ENCODE results near the gene PGAP6.
A peak's percentile ranks its signal among the peaks of the same experiment; 100 is the strongest.
"Not testable (repeated sequence)": the region's sequence is repeated elsewhere in the genome, so short reads cannot be mapped to it uniquely, and the experiment has no call there.

The PGAP6 gene

GRCh38 chr16:341095-341973 lies 40.4 kb downstream of the PGAP6 start:
- not testable (repeated sequence) for DNase-seq (ENCODE audit: low read depth, low spot score); H3K4me3 ChIP-seq (ENCODE audit: low read length)

- H3K4me3 ChIP-seq (ENCODE audit: low read length): no peak overlapping the region
- DNase-seq (ENCODE audit: low read depth, low spot score): no peak
Observed at GRCh38 chr16:340370-341091, 41.2 kb downstream of the PGAP6 start.

DNA sequence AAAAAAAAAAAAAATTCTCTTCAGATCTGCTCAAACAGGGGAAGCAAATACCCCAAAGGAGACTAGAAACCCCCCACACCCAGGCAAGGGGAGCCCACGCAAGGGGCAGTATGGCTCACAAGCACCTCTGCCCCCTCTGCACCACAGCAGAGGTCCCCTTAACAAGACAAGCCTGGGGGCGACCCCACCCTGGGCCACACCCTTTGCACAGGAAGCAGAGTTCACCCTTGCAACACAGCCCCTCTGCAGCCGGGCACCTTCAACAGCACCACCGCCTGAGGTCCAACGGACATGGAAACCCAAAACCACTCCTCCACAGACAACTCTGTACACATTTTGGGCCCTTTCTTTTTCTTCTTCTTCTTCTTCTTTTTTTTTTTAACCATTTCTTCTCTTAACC lies 42.1 kb downstream of the PGAP6 start:
- no peak overlapping the region for H3K4me3 ChIP-seq (ENCODE audit: low read length)
- no peak for DNase-seq (ENCODE audit: low read depth, low spot score)

DNA sequence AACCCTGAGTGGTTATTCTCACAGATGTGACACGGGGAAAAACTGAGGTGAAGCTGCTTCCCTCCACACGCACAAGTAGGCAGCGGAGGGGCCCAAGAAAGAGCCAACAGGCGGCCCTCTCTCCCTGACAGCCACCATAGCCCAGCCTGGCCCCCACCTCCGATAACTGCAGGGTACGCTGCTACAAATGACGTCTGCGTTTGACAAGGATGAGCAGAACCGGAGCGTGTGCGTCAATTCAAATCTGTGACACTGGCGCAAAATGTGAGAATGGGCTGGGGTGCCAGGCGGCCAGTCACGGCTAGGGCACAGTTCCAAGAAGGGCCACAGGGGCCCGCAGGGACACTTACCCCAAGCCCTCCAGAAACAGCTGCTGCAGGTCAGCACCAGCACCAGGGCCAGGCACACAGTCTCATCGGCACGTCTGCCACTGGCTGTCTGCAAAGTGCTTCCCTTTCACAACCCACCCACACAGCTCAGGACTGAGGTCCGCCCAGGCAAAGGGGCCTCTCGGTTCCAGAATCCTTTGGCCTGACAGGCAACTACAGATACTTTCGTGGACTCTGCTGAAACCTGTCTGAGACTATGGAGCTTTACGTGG lies 43.7 kb downstream of the PGAP6 start:
- H3K4me3 ChIP-seq (ENCODE audit: low read length): no peak overlapping the region
- DNase-seq (ENCODE audit: low read depth, low spot score): no peak

DNA sequence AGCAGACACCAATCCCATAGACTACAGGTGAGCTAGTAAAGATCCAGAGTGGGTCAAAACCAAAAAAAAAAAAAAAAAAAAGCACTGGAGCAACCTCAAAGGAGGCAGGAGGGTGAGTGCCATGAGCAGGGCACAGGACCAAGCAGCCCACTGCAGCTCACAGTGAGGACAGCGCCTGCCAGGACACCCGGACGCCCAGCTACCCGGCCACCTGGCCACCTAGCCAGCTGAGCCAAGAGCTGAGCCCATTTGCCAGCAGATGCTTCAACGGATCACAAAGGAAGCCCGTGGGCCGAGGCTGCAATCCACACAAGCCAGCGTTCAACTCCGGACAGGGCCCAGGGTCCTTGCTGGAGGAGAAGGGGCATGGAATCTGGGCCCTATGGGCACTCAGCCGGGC lies 44.3 kb downstream of the PGAP6 start:
- H3K4me3 ChIP-seq (ENCODE audit: low read length): no peak overlapping the region
- no peak for DNase-seq (ENCODE audit: low read depth, low spot score)

DNA sequence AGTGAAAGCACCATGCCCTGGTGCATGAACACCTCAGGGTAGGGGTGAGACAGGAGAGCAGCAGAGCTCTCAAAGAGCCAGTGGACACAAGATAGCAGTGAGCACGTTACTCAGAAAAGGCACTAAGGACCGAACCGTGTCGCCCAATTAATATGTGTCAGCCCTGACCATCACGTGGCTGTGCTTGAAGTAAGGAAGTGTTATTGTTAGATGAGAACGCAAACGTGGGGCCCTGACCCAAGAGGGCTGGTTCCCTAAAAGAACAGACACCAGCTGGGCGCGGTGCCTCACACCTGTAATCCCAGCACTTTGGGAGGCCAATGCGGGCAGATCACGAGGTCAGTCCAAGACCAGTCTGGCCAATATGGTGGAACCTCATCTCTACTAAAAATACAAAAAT lies 45.5 kb downstream of the PGAP6 start:
- DNase-seq (ENCODE audit: low read depth, low spot score): no peak
- H3K4me3 ChIP-seq (ENCODE audit: low read length): no peak overlapping the region

DNA sequence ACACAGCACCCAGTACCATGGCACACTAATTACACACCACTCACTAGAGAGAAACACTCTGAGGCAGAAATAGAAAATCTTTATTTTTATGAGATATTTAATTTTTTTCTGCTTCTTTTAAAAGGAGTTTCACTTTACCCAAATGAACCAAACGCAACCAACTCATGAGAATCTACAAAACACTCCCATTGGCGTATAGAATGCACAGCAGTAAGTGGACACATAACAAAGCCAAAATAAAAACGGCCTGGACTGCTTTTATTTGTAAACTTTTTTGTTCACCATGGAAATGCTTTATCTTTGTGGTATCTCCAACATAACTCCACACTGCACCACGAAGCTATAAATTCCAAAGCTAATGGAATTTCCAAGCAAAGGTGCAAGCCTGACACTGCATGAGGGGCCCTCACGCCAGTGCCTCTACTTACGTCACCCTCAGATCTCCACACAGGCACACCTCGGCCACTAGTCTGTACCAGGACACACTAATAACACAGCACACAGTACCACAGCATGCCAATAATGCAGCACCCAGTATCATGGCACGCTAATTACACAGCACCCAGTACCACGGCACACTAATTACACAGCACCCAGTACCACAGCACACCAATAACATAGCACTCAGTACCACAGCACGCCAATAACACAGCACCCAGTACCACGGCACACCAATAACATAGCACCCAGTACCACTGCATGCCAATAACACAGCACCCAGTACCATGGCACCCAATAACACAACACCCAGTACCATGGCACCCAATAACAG lies 46.7 kb downstream of the PGAP6 start:
- not testable (repeated sequence) for H3K4me3 ChIP-seq (ENCODE audit: low read length); DNase-seq (ENCODE audit: low read depth, low spot score)

GRCh38 chr16:334164-334832 lies 47.5 kb downstream of the PGAP6 start:
- H3K4me3 ChIP-seq (ENCODE audit: low read length); DNase-seq (ENCODE audit: low read depth, low spot score): not testable (repeated sequence)

- DNase-seq (ENCODE audit: low read depth, low spot score): no peak
- no peak overlapping the region for H3K4me3 ChIP-seq (ENCODE audit: low read length)
Observed at GRCh38 chr16:333406-334094, 48.2 kb downstream of the PGAP6 start.

DNA sequence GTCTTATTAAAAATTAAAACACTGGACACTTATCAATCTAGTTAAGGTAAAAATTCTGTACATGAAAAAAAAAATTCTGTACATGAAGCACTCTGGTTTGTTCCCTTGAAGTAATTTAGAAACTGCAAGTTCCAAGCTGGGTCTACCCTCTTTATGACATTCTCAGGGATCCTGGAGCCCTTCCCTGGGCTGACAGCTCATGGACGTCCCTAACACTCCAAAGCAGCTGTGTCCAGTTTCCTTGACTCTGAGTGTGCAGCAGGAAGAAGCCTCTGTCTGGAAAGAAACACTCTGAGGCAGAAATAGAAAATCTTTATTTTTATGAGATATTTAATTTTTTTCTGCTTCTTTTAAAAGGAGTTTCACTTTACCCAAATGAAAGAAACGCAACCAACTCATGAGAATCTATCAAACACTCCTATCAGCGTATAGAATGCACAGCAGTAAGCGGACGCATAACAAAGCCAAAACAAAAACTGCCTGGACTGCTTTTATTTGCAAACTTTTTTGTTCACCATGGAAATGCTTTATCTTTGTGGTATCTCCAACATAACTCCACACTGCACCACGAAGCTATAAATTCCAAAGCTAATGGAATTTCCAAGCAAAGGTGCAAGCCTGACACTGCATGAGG lies 50.5 kb downstream of the PGAP6 start:
- H3K4me3 ChIP-seq (ENCODE audit: low read length); DNase-seq (ENCODE audit: low read depth, low spot score): not testable (repeated sequence)

DNA sequence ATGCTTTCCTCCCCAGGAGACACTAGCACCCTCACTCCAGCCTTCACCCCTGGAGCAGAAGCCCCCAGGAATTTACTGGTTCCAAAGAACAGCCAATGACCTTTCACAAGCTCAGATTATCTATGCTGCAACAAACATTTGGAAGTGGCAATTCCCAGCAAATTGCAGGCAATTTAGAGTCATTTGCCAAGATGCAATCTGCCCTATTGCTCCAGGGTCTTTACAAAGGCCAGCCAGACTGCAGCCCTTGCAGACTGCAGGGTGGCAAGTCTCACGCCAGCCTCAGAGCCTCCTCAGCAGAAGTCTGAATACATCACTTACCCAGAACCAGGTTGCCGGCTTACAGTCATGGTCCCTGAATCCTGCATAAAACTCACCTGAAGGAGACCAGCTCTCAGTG lies 51.0 kb downstream of the PGAP6 start:
- no peak overlapping the region for H3K4me3 ChIP-seq (ENCODE audit: low read length)
- DNase-seq (ENCODE audit: low read depth, low spot score): no peak

GRCh38 chr16:325375-326145 lies 56.2 kb downstream of the PGAP6 start:
- peak overlapping the region; percentile 42 for H3K4me3 ChIP-seq (ENCODE audit: low read length)
- no peak for DNase-seq (ENCODE audit: low read depth, low spot score)

- H3K4me3 ChIP-seq (ENCODE audit: low read length): peak overlapping the region; percentile 42
- peak; percentile 39 for DNase-seq (ENCODE audit: low read depth, low spot score)
Observed at GRCh38 chr16:324451-325334, 57.1 kb downstream of the PGAP6 start.

DNA sequence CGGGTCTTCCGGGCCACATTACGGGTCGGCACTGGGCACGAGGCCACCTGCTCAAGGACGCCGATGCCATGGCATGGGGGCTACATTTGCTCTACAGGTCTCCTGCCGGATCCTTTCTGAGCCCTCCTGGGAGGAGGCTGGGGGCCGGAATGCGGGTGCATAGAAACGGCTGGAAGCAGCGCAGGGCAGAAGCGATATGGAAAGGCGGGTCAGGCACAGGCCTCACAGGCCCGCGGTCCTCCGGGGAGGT lies 57.7 kb downstream of the PGAP6 start:
- no peak overlapping the region for H3K4me3 ChIP-seq (ENCODE audit: low read length)
- no peak for DNase-seq (ENCODE audit: low read depth, low spot score)

GRCh38 chr16:322476-323143 lies 59.2 kb downstream of the PGAP6 start:
- DNase-seq (ENCODE audit: low read depth, low spot score): no peak
- H3K4me3 ChIP-seq (ENCODE audit: low read length): no peak overlapping the region

- H3K4me3 ChIP-seq (ENCODE audit: low read length): no peak overlapping the region
- DNase-seq (ENCODE audit: low read depth, low spot score): no peak
Observed at GRCh38 chr16:321532-321931, 60.2 kb downstream of the PGAP6 start.
